ENCODE data around the gene TBC1D32.
"Not testable (repeated sequence)": the region's sequence is repeated elsewhere in the genome, so short reads cannot be mapped to it uniquely, and the experiment has no call there.

Gene TBC1D32

DNA sequence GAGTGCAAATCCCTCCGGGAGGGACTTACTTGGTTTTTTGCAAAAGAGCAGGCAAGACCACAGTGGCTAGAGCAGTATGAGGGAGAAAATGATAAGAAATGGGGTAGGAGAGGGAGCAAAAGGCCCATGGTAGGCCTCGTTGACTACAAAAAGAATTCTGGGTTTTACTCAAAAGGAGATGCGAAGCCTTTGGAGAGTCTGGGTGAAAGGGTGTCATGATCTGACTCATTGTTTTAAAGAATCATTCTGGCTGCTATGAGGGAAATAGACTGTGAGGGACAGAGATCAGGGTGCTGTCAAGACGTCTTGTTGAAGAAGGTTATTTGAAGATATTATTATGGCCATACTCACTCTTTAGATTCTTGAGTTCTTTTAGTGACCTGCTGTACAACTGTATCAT is 13.0 kb downstream of the TBC1D32 start:
- DNase-seq (ENCODE audit: extremely low read depth in 1 of 2, low read depth in 1 of 2) = no peak

- no peak for DNase-seq (ENCODE audit: extremely low read depth in 1 of 2, low read depth in 1 of 2)
Measured at GRCh38 chr6:121319603-121320002, 14.7 kb downstream of the TBC1D32 start.

- DNase-seq (ENCODE audit: extremely low read depth in 1 of 2, low read depth in 1 of 2) = no peak
Measured at GRCh38 chr6:121319112-121319553, 15.1 kb downstream of the TBC1D32 start.

DNA sequence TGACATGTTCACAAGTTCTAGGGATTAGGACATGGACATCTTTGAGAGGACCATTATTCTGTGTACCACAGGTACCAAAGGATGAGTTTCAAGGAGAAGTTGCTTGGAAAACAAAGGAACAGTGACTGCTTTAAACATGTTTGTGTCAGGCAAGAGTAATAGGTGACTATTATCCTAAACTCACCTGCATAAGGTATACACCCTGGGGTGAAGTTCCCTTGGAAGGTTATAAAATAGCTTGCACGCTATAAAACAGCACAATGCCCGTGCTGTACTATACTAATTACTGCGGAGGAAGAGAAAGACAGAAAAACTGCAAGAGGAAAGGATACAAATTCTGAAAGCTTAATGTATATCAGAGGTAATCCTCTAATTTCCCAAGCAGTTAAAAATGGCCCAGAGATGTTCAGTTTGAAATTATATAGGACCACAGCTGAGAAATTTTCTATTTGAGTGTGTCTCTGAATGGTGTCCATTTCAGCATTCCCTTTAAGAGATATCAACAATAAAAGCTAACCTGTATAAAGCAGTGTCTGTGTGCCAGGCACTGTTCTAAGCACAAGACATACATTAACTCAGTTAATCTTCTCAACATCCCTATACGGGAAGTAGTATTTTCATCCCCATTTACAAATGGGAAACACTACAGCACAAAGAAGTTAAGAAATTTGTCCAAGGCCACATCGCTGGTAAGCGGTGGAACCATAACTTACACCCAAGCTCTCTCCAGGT is 19.7 kb downstream of the TBC1D32 start:
- DNase-seq (ENCODE audit: extremely low read depth in 1 of 2, low read depth in 1 of 2) = no peak

DNA sequence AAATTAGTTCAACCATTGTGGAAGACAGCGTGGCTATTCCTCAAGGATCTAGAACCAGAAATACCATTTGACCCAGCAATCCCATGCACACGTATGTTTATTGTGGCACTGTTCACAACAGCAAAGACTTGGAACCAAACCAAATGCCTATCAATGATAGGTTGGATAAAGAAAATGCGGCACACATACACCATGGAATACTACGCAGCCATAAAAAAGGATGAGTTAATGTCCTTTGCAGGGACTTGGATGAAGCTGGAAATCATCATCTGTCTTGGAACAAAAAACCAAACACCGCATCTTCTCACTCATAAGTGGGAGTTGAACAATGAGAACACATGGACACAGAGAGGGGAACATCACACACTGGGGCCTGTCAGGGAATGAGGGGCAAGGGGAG is 22.5 kb downstream of the TBC1D32 start:
- DNase-seq (ENCODE audit: extremely low read depth in 1 of 2, low read depth in 1 of 2) = not testable (repeated sequence)

DNA sequence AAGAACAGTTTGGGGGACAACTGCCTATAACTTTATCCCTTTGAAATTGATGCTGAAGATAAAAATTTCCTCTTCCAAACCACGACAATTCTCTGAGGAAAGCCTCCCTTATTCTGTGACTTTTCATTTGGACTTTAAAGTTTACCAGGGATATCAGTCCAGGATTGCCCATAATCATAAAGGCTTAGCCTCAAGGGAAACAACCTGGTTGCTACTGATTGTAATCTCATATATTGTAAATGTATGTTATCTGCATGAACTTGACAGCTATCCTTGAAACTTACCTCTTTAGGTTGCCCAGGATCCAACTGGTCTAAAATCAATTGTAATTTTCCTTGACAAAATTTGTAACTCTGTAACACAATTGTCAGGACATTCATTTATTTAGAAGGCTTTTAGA is 23.8 kb downstream of the TBC1D32 start:
- no peak for DNase-seq (ENCODE audit: extremely low read depth in 1 of 2, low read depth in 1 of 2)

DNA sequence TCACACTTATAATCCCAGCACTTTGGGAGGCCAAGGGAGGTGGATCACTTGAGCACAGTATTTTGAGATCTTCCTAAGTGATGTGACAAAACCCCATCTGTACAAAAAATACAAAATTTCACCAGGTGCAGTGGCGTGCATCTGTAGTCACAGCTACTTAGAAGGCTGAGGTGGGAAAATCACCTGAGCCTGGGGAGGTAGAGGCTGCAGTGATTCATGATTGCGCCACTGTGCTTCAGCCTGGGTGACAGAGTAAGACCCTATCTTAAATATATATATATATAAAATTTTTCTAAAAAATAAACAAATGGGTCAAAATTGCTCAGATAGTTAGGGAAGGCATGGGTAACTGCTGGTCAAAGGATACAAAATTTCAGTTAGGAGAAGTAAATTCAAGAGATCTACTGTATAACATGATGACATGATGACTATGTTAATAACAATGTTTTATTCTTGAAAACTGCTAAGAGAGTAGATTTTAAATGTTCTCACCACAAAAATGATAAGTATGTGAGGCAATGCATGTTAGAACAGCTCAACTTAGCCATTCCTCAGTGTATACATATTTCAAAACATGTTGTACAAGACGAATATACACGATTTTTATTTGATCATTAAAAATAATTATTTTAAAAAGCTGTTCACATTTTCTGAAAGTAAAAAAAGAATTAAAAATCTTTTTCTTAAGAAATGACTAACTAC is 24.4 kb downstream of the TBC1D32 start:
- no peak for DNase-seq (ENCODE audit: extremely low read depth in 1 of 2, low read depth in 1 of 2)

DNA sequence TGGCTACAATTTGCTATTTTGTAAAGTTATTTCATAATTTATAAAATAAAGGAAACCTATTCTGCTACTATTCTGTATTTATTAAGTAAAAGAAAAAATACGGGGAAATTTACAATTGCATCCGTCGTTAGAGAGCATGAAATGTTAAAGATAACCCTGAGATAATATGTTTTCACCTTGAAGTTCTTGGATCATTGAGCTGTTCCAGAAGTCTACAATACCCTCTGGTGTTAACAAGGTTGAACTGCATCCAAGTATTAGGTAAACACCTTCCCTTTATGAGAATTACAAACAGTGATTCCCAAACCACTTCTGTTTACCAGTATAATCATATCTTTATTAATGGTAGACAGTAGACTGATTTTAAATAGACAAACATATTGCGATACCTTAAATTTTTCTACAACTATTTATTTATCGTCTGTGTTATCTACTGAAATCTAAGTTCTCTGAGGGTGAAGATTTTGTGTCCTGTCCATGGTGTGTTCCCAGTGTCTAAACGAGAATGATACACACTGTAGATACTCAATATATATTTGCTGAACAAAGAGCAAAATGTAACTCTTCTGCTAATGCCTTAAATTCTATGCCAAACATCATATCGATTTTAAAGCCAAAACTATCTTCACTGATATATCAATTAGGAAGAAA is 28.2 kb downstream of the TBC1D32 start:
- no peak for DNase-seq (ENCODE audit: extremely low read depth in 1 of 2, low read depth in 1 of 2)

DNA sequence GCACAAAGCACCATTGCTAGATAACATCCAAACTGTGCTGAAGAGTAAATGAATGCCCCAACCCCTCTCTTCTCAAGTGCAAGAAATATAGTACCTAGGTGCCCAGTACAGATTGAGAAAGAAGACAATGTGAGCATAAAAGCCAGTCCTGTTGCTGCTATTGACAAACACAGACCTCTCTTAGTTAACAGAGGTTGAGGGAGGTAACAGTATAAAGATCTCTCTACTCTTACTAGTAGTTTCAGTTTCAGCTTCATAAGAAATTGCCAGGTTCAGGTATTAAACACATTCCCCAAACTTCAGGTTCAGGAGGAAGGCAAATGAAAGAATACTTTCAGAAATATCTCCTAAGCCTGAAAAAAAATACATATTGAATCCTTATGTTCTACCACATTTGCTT is 31.4 kb downstream of the TBC1D32 start:
- DNase-seq (ENCODE audit: extremely low read depth in 1 of 2, low read depth in 1 of 2) = no peak

DNA sequence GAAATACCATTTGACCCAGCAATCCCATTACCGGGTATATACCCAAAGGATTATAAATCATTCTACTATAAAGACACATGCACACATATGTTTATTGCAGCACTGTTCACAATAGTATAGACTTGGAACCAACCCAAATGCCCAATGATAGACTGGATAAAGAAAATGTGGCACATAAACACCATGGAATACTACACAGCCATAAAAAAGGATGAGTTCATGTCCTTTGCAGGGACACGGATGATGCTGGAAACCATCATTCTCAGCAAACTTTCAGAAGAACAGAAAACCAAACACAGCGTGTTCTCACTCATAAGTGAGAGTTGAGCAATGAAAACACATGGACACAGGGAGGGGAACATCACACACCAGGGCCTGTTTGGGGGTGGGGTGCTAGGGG is 33.1 kb downstream of the TBC1D32 start:
- DNase-seq (ENCODE audit: extremely low read depth in 1 of 2, low read depth in 1 of 2) = not testable (repeated sequence)

- DNase-seq (ENCODE audit: extremely low read depth in 1 of 2, low read depth in 1 of 2) = no peak
Measured at GRCh38 chr6:121297694-121298093, 36.6 kb downstream of the TBC1D32 start.

GRCh38 chr6:121285041-121285440 is 49.2 kb downstream of the TBC1D32 start:
- no peak for DNase-seq (ENCODE audit: extremely low read depth in 1 of 2, low read depth in 1 of 2)

DNA sequence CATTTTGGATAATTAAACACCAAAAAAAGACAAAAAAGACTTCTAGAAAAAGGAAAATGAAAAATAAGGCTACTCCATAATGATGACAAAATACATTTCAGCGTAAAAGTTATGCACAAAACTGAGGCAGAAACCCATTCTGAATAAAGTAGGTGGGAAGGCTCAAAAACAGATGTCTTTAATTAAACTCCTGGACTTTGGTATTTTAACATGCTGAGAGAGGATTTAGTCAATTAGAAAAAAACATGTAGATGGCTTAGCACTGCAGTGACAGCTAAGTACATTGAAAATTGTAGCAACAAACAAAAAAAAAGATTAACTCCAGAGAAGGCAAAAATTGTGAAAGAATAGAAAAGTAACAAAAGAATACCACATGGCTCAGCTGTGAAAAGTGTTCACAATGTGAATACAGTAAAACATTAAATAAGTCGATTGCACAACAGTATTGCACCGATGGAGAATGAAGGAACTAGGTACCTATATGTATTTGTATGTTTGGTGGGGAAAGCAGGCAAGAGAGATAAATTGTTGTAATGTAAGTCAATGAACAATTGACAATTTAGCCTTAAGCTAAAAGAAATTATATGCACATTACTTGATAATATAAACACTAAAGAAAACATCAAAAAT is 59.5 kb downstream of the TBC1D32 start:
- DNase-seq (ENCODE audit: extremely low read depth in 1 of 2, low read depth in 1 of 2) = no peak

- DNase-seq (ENCODE audit: extremely low read depth in 1 of 2, low read depth in 1 of 2) = no peak
Measured at GRCh38 chr6:121263742-121264141, 70.5 kb downstream of the TBC1D32 start.

GRCh38 chr6:121260651-121261102 is 73.6 kb downstream of the TBC1D32 start:
- no peak for DNase-seq (ENCODE audit: extremely low read depth in 1 of 2, low read depth in 1 of 2)

DNA sequence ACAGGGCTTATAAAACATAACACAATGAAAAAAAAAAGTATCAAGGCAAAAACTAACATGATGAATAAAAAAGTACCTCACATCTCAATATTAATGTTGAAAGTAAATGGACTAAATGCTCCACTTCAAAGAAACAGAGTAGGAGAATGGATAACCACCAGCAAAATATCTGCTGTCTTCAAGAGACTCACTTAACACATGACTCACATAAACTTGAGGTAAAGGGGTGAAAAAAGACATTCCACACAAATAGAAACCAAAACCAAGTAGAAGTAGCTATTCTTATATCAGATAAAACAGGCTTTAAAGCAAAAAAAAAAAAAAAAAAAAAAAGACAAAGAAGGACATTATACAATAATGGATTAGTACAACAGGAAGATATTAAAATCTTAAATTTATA is 86.9 kb downstream of the TBC1D32 start:
- DNase-seq (ENCODE audit: extremely low read depth in 1 of 2, low read depth in 1 of 2) = no peak

DNA sequence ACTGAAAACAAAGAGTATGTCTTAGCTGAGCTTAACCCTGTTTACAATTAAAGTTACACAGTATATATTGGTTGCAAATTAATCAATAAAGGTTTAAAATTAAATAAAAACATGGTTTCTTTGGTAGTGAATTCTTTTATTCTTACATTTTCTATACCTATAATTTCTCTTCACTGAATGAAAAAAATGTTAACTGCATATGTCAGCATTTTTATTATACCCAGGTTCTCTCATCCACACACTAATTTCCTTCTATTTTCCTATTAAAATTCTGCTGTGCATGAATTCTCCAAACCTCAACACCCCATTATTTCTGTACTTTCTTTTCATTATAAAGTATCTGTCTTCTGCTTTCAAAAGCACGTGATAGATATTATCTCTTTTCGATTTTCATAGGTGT is 91.9 kb downstream of the TBC1D32 start:
- DNase-seq (ENCODE audit: extremely low read depth in 1 of 2, low read depth in 1 of 2) = no peak

DNA sequence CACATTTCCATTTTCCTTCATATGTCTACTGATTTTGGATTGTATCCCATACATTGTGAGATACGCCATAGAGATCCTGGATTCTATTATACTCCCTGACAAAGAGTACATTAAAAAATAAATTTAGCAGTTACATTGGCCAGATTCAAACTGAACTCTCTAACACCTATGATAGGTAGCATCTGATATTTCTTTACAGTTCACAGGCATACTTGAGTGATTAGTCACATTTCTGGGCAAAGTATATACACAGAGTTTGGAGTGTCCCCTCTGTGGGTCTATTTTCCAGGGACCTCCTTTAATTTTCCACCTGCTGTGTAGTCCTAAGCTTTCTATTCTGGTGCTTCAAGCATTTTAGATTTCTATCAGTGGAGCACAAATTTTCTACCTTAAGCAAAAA is 96.4 kb downstream of the TBC1D32 start:
- no peak for DNase-seq (ENCODE audit: extremely low read depth in 1 of 2, low read depth in 1 of 2)

- DNase-seq (ENCODE audit: extremely low read depth in 1 of 2, low read depth in 1 of 2) = no peak
Measured at GRCh38 chr6:121236984-121237383, 97.3 kb downstream of the TBC1D32 start.

DNA sequence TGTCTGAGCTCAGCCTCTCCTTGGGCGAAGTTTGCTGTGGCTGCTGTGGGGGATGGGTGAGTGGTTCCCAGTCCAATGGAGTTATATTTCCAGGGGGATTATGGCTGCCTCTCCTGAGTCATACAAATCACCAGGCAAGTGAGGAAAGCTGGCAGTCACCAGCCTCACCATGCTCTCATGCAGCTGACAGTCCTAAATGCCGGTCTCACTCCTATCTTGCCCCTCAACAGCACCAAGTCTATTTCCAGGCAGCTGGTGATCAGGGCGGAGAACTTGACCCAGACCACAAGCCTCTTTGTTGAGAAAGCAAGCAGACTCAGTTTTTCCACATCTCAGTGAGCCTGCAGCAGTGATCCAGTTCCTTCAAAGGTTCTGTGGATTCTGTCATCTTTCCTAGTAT is 98.9 kb downstream of the TBC1D32 start:
- no peak for DNase-seq (ENCODE audit: extremely low read depth in 1 of 2, low read depth in 1 of 2)

DNA sequence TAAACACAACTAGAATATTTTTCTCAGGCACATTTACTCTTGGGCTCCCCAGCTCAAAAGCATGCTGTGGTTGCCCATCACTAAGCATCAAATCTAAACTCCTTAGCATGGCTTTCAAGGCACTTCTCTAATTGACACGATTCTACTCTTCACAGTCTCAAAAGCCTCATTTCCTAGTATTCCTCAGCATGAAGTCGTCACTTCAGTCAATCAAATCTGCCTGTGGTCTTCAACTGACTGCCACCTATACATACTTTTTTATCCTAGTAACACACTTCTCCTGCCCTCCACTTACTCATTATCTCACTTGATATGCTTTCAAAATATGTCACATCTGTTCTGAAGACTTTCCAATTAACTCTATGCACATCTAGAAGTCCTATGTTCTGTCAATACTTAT is 110.3 kb downstream of the TBC1D32 start:
- no peak for DNase-seq (ENCODE audit: extremely low read depth in 1 of 2, low read depth in 1 of 2)

All from stimulated activated CD8-positive, alpha-beta memory T cell treated with anti-CD3 and anti-CD28 coated beads, Interleukin-7, amount 100 ng/mL, for 48 hours (primary cell).